Fibroblast of skin of abdomen (primary cell): ENCODE results near the gene DCUN1D3. TPM values are rescaled to one million over a fixed set of nuclear protein-coding genes. Genes with fewer than 3 reads are reported as not detected.
"Not testable (repeated sequence)": the region's sequence is repeated elsewhere in the genome, so short reads cannot be mapped to it uniquely, and the experiment has no call there.

Experiments used
- DNase-seq: peaks from one replicate; pipeline ENCODE4 v3.0.0-alpha.2; 2013
- polyA plus RNA-seq, 2 experiments: library from polyadenylated mRNA; unstranded; fragments of 120-200 nt; gene quantifications; one replicate each; pipeline ENCODE4 v1.2.1, GENCODE V29; 2013; ENCODE audit not compliant: insufficient read length in 2 of 2

The DCUN1D3 gene, protein sequence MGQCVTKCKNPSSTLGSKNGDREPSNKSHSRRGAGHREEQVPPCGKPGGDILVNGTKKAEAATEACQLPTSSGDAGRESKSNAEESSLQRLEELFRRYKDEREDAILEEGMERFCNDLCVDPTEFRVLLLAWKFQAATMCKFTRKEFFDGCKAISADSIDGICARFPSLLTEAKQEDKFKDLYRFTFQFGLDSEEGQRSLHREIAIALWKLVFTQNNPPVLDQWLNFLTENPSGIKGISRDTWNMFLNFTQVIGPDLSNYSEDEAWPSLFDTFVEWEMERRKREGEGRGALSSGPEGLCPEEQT
- polyA plus RNA-seq (2013, experiment 1 of 2; ENCODE audit: insufficient read length): 10.6 TPM
- 9.0 TPM for polyA plus RNA-seq (2013, experiment 2 of 2; ENCODE audit: insufficient read length)

GRCh38 chr16:20900299-20901067, at the start of gene DCUN1D3, which contains the start of gene LYRM1:
TSS of gene DCUN1D3 (minus strand) at chr16:20900358. CDS start at chr16:20862538, 37,820 bp downstream.
TSS of gene LYRM1 (plus strand) at chr16:20900771. CDS start at chr16:20915556, 14,785 bp downstream.
- peak; percentile 100 for DNase-seq

- no peak for DNase-seq
Measured at GRCh38 chr16:20949660-20950059, 49.5 kb upstream of the DCUN1D3 start.

GRCh38 chr16:20948444-20948843, 48.3 kb upstream of the DCUN1D3 start:
- no peak for DNase-seq

GRCh38 chr16:20946015-20946629, 46.0 kb upstream of the DCUN1D3 start:
- DNase-seq: no peak

DNA sequence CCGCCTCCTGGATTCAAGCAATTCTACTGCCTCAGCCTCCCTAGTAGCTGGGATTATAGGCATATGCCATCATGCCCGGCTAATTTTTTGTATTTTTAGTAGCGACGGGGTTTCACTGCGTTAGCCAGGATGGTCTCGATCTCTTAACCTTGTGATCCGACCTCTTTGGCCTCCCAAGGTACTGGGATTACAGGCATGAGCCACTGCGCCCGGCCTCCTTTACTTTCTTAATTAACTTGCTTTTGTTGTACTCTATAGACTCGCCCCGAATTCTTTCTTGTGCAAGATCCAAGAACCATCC, 45.4 kb upstream of the DCUN1D3 start:
- not testable (repeated sequence) for DNase-seq

GRCh38 chr16:20944861-20945574, 44.9 kb upstream of the DCUN1D3 start:
- peak; percentile 39 for DNase-seq

GRCh38 chr16:20942256-20942655, 42.1 kb upstream of the DCUN1D3 start:
- no peak for DNase-seq

GRCh38 chr16:20941636-20941926, 41.4 kb upstream of the DCUN1D3 start:
- DNase-seq: no peak

DNA sequence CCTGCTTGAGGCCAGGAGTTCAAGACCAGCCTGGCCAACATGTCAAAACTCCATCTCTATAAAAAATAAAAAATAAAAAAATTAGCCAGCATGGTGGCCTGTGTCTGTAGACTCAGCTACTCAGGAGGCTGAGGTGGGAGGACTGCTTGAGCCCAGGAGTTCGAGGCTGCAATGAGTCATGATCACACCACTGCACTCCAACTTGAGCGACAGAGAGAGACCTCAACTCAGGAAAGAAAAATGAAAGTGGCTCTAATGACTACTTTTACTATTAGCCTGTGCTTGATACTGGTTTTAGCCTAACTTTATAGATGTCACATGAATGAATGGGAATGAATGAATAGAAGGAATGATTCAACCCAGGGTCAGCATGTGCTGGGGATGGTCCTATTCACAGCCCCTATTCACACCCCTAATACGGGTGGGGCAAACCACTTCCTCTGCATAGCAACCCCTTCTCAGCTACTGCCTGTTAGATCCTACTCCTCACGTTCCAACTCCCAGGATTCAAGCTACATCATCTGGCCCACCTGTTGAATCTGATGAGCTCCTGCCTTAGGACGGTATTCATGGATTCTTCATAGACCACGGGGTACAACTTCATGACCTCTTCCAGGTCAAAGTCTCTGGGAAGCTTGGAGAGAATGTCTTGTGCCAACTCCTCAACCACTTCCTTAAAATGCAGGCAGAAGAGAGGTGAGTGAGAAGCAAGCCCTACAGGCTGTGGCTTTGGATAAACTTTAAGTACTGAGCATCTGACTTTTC, 40.9 kb upstream of the DCUN1D3 start:
- no peak for DNase-seq

DNA sequence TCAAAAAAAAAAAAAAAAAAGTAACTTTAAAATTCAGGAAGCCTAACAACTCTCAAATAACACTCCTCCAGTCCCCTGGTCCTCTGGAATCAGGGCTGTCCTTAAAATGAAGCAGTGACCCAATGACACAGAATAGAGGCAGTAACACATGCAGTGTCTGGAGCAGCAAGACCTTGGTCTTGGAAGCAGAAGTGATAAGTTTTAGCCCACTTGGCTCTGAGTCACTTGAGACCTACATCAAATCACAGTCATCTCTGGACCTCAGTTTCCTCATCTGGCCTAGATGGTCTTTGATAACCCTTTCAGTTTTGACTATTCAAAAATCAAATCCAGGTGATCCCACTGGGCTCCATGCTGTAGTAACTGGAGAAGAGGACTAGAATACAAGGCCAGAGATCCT, 39.5 kb upstream of the DCUN1D3 start:
- no peak for DNase-seq

- peak; percentile 42 for DNase-seq
Measured at GRCh38 chr16:20938426-20938825, 38.3 kb upstream of the DCUN1D3 start.

- no peak for DNase-seq
Measured at GRCh38 chr16:20937736-20938135, 37.6 kb upstream of the DCUN1D3 start.

GRCh38 chr16:20933589-20933988, 33.4 kb upstream of the DCUN1D3 start:
- no peak for DNase-seq

- DNase-seq: no peak
Measured at GRCh38 chr16:20931066-20931600, 31.0 kb upstream of the DCUN1D3 start.

GRCh38 chr16:20930365-20930690, 30.2 kb upstream of the DCUN1D3 start:
- no peak for DNase-seq

DNA sequence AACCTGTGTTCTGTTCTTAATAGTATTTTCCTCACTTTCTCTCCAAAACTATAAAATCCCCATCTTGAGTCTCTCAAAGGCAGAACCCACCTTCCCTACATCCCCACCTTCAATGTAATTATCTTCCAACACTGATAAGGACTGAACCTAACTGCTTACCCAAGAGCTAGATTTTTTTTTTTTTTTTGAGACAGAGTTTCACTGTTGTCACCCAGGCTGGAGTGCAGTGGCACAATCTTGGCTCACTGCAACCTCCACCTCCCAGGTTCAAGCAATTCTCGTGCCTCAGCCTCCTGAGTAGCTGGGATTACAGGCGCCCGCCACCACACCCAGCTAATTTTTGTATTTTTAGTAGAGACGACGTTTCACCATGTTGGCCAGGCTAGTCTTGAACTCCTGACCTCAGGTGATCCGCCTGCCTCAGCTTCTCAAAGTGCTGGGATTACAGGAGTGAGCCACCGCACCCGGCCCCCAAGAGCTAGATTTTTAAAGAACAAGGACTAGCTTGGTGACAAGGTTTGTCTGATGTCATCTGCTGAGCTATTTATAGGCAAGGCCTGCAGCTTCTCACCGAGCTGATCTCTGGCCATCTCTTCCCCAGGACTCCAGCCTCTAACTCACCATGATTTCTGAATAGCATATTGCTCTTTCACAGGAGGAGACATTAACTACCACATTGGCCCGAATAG, 29.7 kb upstream of the DCUN1D3 start:
- DNase-seq: not testable (repeated sequence)

- DNase-seq: peak; percentile 52
Measured at GRCh38 chr16:20928774-20929411, 28.7 kb upstream of the DCUN1D3 start.

- DNase-seq: no peak
Measured at GRCh38 chr16:20925751-20926150, 25.6 kb upstream of the DCUN1D3 start.

DNA sequence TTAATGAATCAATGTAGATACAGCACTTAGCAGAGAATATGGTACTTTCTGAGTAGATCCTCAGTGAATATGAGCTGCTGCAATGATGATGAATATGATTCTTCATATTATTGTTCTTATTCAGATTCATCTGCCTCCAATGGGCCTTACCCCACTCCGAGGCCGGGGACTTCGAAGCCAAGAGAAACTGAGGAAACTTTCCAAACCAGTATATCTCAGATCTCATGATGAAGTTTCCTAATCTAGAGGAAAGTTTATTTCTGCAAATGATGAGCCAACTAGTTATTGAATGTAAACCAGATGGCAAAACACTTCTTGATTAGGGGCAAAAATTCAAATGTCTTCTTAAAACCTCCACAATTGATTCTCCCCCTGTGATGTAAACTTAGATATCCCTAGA, 23.7 kb upstream of the DCUN1D3 start:
- no peak for DNase-seq

DNA sequence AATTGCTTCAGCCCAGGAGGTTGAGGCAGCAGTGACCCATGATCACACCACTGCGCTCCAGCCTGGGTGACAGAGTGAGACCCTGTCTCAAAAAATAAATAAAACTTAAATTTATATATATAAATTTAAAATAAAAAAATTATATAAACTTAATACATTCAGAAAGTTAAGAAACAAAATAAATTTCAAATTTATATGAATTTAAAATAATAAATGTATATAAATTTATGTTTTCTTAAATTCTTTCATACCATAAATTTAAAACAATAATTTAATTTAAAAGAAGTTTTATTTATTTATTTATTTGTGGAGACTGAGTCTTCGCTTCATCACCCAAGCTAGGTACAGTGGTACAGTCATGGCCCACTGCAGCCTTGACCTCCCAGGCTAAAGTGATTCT, 20.6 kb upstream of the DCUN1D3 start:
- no peak for DNase-seq

GRCh38 chr16:20920091-20920490, 19.9 kb upstream of the DCUN1D3 start:
- DNase-seq: no peak
